Left renal pelvis (tissue), 4 donors: ENCODE data around the gene PTPN5. TPM values are rescaled to one million over a fixed set of nuclear protein-coding genes. Genes with fewer than 3 reads are reported as not detected.
"Not testable (repeated sequence)": the region's sequence is repeated elsewhere in the genome, so short reads cannot be mapped to it uniquely, and the experiment has no call there.

Experiments used
- DNase-seq, 4 donors: peaks; one replicate each; pipeline ENCODE4 v3.0.0-alpha.2; 2013; ENCODE audit warnings: low read depth in 4 of 4, low spot score in 3 of 4
- polyA plus RNA-seq, 4 donors: library from polyadenylated mRNA; unstranded; fragments of 120-200 nt; gene quantifications; one replicate each; pipeline ENCODE4 v1.2.1, GENCODE V29; 2013; ENCODE audit not compliant: insufficient read length in 4 of 4

The PTPN5 gene
- 1 to 10 TPM in 1 of 4 donors, under 1 TPM in 3; 0.63 to 1.1 (median 0.82) TPM for polyA plus RNA-seq

GRCh38 chr11:18791207-18791968 is at the start of gene PTPN5:
Gene PTPN5, minus strand, starts transcription at chr11:18791798. Its CDS starts 19,840 bp downstream, at chr11:18771958.
- no peak for DNase-seq

GRCh38 chr11:18836417-18836816 is 44.8 kb upstream of the PTPN5 start:
- DNase-seq = no peak

GRCh38 chr11:18834754-18835466 is 43.3 kb upstream of the PTPN5 start:
- DNase-seq = no peak

- DNase-seq = not testable (repeated sequence)
These were observed 28.6 kb upstream of the PTPN5 start for GRCh38 chr11:18820160-18820559.

- no peak for DNase-seq
These were observed 12.8 kb upstream of the PTPN5 start for GRCh38 chr11:18804199-18804999.

- peak in 2 of 4 donors; percentile 35 to 44 for DNase-seq
These were observed 11.0 kb upstream of the PTPN5 start for GRCh38 chr11:18802381-18803257.

- no peak for DNase-seq
These were observed 7.3 kb upstream of the PTPN5 start for GRCh38 chr11:18798799-18799469.

GRCh38 chr11:18794956-18795355 is 3.4 kb upstream of the PTPN5 start:
- no peak for DNase-seq

- no peak for DNase-seq
These were observed 1.2 kb upstream of the PTPN5 start for GRCh38 chr11:18792827-18793226.

- no peak for DNase-seq
These were observed 501 bp upstream of the PTPN5 start for GRCh38 chr11:18791969-18792628.

GRCh38 chr11:18790883-18791206 is 753 bp downstream of the PTPN5 start:
- DNase-seq = no peak

GRCh38 chr11:18789942-18790341 is 1.7 kb downstream of the PTPN5 start:
- no peak for DNase-seq

- no peak for DNase-seq
These were observed 6.2 kb downstream of the PTPN5 start for GRCh38 chr11:18785411-18785810.

GRCh38 chr11:18780896-18781295 is 10.7 kb downstream of the PTPN5 start:
- DNase-seq = no peak

GRCh38 chr11:18780329-18780728 is 11.3 kb downstream of the PTPN5 start:
- DNase-seq = no peak

- no peak for DNase-seq
These were observed 13.1 kb downstream of the PTPN5 start for GRCh38 chr11:18778468-18778867.

- no peak for DNase-seq
These were observed 15.3 kb downstream of the PTPN5 start for GRCh38 chr11:18776324-18776723.

- DNase-seq = no peak
These were observed 15.9 kb downstream of the PTPN5 start for GRCh38 chr11:18775492-18776292.
